GM23338 (cell line): ENCODE results near the gene ITCH. TPM values are rescaled to one million over a fixed set of nuclear protein-coding genes. Genes with fewer than 3 reads are reported as not detected.

Source experiments
- ATAC-seq: fragments of 200-7000 bp; cut with Tn5 transposase; 3 replicates; pipeline ENCODE4 v1.9.1; 2020
- DNase-seq: peaks from one replicate; pipeline ENCODE4 v3.0.0-alpha.2; 2015; ENCODE audit warnings: low spot score
- H2AFZ ChIP-seq: fragments of 200-600 bp; sonication (generic); 2 replicates; pipeline ENCODE4 v1.8.0; 2016; ENCODE audit warnings: antibody characterized with exemption, mild to moderate bottlenecking, moderate library complexity
- H3F3A ChIP-seq: fragments of 200-600 bp; sonication (generic); replicated peaks from 2 replicates; pipeline ENCODE4 v1.8.0; 2017; ENCODE audit warnings: antibody characterized with exemption, mixed run types, low read depth
- H3K27ac ChIP-seq: fragments of 200-600 bp; sonication (generic); 2 replicates; pipeline ENCODE4 v1.6.1; 2016; ENCODE audit warnings: low read depth
- H3K27me3 ChIP-seq: fragments of 200-600 bp; sonication (generic); 2 replicates; pipeline ENCODE4 v1.8.0; 2016; ENCODE audit warnings: mild to moderate bottlenecking, mixed run types, moderate library complexity; ENCODE audit not compliant: insufficient read depth
- H3K36me3 ChIP-seq: fragments of 200-600 bp; sonication (generic); 2 replicates; pipeline ENCODE4 v1.8.0; 2016; ENCODE audit warnings: mild to moderate bottlenecking; ENCODE audit not compliant: insufficient read depth
- H3K4me1 ChIP-seq: fragments of 200-600 bp; sonication (generic); 2 replicates; pipeline ENCODE4 v1.8.0; 2016; ENCODE audit warnings: mild to moderate bottlenecking, moderate library complexity; ENCODE audit not compliant: insufficient read depth
- H3K4me2 ChIP-seq: fragments of 200-600 bp; sonication (generic); 2 replicates; pipeline ENCODE4 v1.7.1; 2017; ENCODE audit warnings: mixed run types
- H3K4me3 ChIP-seq: fragments of 200-600 bp; sonication (generic); 2 replicates; pipeline ENCODE4 v1.6.1; 2016; ENCODE audit warnings: mixed run types
- H3K79me2 ChIP-seq: fragments of 200-600 bp; sonication (generic); replicated peaks from 2 replicates; pipeline ENCODE4 v1.8.0; 2017; ENCODE audit warnings: mild to moderate bottlenecking; ENCODE audit not compliant: insufficient read depth
- H3K9me2 ChIP-seq: fragments of 200-600 bp; sonication (generic); 2 replicates; pipeline ENCODE4 v1.8.0; 2017; ENCODE audit not compliant: insufficient read depth
- H4K20me1 ChIP-seq: fragments of 200-600 bp; sonication (generic); replicated peaks from 2 replicates; pipeline ENCODE4 v1.8.0; 2017; ENCODE audit warnings: mild to moderate bottlenecking; ENCODE audit not compliant: insufficient read depth
- H3K27ac Mint-ChIP-seq: 2 replicates; pipeline ENCODE4 v1.8.0; 2020; ENCODE audit warnings: inconsistent platforms, mild to moderate bottlenecking, moderate library complexity, mixed read lengths
- H3K27me3 Mint-ChIP-seq: 3 replicates; pipeline ENCODE4 v1.8.0; 2022; ENCODE audit warnings: low read depth, mild to moderate bottlenecking, moderate library complexity, mixed read lengths, inconsistent platforms; ENCODE audit not compliant: insufficient read depth, poor library complexity
- H3K36me3 Mint-ChIP-seq: 3 replicates; pipeline ENCODE4 v1.8.0; 2021; ENCODE audit warnings: low read depth, mild to moderate bottlenecking, inconsistent platforms, moderate library complexity, mixed read lengths
- H3K4me1 Mint-ChIP-seq: 3 replicates; pipeline ENCODE4 v1.8.0; 2020; ENCODE audit warnings: mild to moderate bottlenecking, inconsistent platforms, mixed read lengths
- H3K4me3 Mint-ChIP-seq: 3 replicates; pipeline ENCODE4 v1.8.0; 2021; ENCODE audit warnings: moderate library complexity, mild to moderate bottlenecking, inconsistent platforms, mixed read lengths
- H3K9me3 Mint-ChIP-seq: 3 replicates; pipeline ENCODE4 v1.8.0; 2020; ENCODE audit warnings: moderate library complexity, mild to moderate bottlenecking, inconsistent platforms, mixed read lengths
- CREB1 ChIP-seq: fragments of 250-450 bp; sonication (Bioruptor Pico); IDR thresholded peaks from 2 replicates; pipeline ENCODE4 v1.5.0; 2020; ENCODE audit warnings: low read depth, mild to moderate bottlenecking, moderate library complexity
- EZH2phosphoT487 ChIP-seq: fragments of 200-600 bp; sonication (generic); IDR thresholded peaks from one replicate; pipeline ENCODE4 v1.8.1; 2018; ENCODE audit warnings: antibody characterized with exemption; ENCODE audit not compliant: unreplicated experiment
- NANOG ChIP-seq: IDR thresholded peaks from 2 replicates; pipeline ENCODE4 v1.6.1; 2016; ENCODE audit warnings: antibody characterized with exemption, borderline replicate concordance
- POLR2AphosphoS5 ChIP-seq: IDR thresholded peaks from 2 replicates; pipeline ENCODE4 v1.6.1; 2016; ENCODE audit warnings: antibody characterized with exemption, low read depth
- STAT1 ChIP-seq: IDR thresholded peaks from one replicate; pipeline ENCODE4 v1.6.1; 2016; ENCODE audit warnings: antibody characterized with exemption; ENCODE audit not compliant: unreplicated experiment
- ZNF331 ChIP-seq: fragments of 250-450 bp; sonication (Bioruptor Pico); IDR thresholded peaks from 2 replicates; pipeline ENCODE4 v1.5.0; 2020; ENCODE audit warnings: low read depth, mild to moderate bottlenecking, moderate library complexity
- polyA plus RNA-seq: library from polyadenylated mRNA; unstranded; fragments of >200 nt; fragmentation: Nextera tagmentation; extraction: Ambion mirVana; gene quantifications from 2 replicates; pipeline ENCODE4 v1.2.1, GENCODE V29; 2016
- total RNA-seq: library from RNA; depleted of rRNA; stranded (reverse); fragments of >200 nt; shearing (Covaris generic); gene quantifications from 2 replicates; pipeline ENCODE4 v1.2.3, GENCODE V29; 2014
- TF ChIP-seq, protein P1 (sequence below), 2 experiments: fragments of 200-600 bp in 1 of 2; sonication (generic) in 1 of 2; conservative IDR thresholded peaks; 2 replicates each; pipeline versions ENCODE4 v1.5.1 to v1.6.1; 2016 to 2017; ENCODE audit warnings: antibody characterized with exemption in 2 of 2, low read depth in 2 of 2, mild to moderate bottlenecking in 2 of 2, moderate library complexity in 1 of 2
- TF ChIP-seq, protein P2 (sequence below): IDR thresholded peaks from 2 replicates; pipeline ENCODE4 v1.6.1; 2016; ENCODE audit warnings: antibody characterized with exemption
- TF ChIP-seq, protein P3 (sequence below): fragments of 250-450 bp; sonication (Bioruptor Pico); IDR thresholded peaks from 2 replicates; pipeline ENCODE4 v1.5.0; 2020; ENCODE audit warnings: mild to moderate bottlenecking, moderate library complexity
- TF ChIP-seq, protein P4 (sequence below): IDR thresholded peaks from one replicate; pipeline ENCODE4 v1.6.1; 2018; ENCODE audit warnings: antibody characterized with exemption; ENCODE audit not compliant: unreplicated experiment

Gene ITCH
- total and polyA plus RNA-seq, 2 experiments from 2014 or later, result 16.4 to 31.6 TPM

DNA sequence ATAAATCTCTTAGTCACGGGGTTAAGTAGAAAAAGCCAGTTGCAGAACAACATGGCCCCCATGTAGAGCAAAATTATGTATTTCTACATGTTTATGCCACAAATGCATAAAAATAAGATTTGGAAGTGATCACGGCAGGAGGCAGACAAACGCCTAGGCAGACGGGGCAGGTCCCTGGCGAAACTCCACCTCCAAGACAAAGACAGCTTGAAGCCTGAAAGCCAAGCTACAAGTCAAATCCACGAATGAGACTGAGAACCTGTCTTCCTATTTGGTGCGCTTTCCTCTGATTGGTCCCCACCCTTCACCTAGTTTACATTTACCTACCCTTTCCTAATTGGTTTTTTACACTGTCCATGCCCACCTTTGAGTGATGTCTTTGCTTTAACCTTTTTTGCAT lies 31.2 kb upstream of the ITCH start (continued):
- no peak for TF ChIP-seq NANOG

DNA sequence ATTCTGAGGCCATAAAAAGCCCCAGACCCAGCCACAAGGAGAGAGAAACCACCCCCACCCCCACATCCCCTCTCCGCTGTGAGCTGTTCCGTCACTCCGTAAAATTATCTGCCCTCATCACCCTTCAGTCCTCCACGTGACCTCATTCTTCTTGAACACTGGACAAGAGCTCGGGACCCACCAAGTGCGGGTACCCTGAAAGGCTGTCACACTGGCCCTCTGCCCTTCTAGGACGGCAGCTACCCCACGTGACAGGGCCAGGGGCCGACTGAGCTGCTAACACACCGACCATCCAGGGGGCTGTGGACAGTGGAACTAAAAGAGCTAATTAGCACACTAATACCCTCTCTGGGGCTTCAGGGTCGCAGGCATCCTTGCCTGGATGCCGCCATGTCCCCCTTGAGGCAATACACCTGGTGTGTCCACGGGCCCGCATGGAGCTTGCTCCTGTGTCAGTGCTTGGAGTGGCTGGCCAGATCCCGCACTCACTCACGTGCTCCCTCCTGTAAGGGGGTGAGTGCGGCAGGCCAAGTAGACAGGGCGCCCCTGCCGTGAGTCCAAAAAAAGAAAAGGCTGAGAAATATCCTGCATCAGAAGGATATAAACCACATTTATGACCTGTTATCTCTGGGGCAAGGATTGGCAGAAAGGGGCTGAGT lies 30.7 kb upstream of the ITCH start:
- Mint-ChIP-seq H3K4me3 (no peak overlapping the region), H3K27ac (no peak overlapping the region), H3K4me1 (no peaks in the 10 kb centered on the region), H3K27me3 (peaks cover 2% of the 10 kb centered on the region), H3K36me3 (no peaks in the 10 kb centered on the region; the same call in 1 of the 3 replicates), H3K9me3 (peaks cover 5% of the 10 kb centered on the region; the same call in 2 of the 3 replicates)
- no peak for DNase-seq
- H3K79me2 ChIP-seq, result no peaks in the 10 kb centered on the region
- TF ChIP-seq EZH2phosphoT487 (no peak), ZNF331 (CRISPR knock-in tag) (no peak), STAT1 (no peak), POLR2AphosphoS5 (no peak), CREB1 (no peak), NANOG (no peak)
- TF ChIP-seq, protein P1, sequence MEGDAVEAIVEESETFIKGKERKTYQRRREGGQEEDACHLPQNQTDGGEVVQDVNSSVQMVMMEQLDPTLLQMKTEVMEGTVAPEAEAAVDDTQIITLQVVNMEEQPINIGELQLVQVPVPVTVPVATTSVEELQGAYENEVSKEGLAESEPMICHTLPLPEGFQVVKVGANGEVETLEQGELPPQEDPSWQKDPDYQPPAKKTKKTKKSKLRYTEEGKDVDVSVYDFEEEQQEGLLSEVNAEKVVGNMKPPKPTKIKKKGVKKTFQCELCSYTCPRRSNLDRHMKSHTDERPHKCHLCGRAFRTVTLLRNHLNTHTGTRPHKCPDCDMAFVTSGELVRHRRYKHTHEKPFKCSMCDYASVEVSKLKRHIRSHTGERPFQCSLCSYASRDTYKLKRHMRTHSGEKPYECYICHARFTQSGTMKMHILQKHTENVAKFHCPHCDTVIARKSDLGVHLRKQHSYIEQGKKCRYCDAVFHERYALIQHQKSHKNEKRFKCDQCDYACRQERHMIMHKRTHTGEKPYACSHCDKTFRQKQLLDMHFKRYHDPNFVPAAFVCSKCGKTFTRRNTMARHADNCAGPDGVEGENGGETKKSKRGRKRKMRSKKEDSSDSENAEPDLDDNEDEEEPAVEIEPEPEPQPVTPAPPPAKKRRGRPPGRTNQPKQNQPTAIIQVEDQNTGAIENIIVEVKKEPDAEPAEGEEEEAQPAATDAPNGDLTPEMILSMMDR (conservative IDR thresholded peaks at IDR 0.05; ENCODE audit: low read depth in 2 of 2), result no peak
- TF ChIP-seq, protein P2, sequence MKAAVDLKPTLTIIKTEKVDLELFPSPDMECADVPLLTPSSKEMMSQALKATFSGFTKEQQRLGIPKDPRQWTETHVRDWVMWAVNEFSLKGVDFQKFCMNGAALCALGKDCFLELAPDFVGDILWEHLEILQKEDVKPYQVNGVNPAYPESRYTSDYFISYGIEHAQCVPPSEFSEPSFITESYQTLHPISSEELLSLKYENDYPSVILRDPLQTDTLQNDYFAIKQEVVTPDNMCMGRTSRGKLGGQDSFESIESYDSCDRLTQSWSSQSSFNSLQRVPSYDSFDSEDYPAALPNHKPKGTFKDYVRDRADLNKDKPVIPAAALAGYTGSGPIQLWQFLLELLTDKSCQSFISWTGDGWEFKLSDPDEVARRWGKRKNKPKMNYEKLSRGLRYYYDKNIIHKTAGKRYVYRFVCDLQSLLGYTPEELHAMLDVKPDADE, result no peak
- TF ChIP-seq, protein P3, sequence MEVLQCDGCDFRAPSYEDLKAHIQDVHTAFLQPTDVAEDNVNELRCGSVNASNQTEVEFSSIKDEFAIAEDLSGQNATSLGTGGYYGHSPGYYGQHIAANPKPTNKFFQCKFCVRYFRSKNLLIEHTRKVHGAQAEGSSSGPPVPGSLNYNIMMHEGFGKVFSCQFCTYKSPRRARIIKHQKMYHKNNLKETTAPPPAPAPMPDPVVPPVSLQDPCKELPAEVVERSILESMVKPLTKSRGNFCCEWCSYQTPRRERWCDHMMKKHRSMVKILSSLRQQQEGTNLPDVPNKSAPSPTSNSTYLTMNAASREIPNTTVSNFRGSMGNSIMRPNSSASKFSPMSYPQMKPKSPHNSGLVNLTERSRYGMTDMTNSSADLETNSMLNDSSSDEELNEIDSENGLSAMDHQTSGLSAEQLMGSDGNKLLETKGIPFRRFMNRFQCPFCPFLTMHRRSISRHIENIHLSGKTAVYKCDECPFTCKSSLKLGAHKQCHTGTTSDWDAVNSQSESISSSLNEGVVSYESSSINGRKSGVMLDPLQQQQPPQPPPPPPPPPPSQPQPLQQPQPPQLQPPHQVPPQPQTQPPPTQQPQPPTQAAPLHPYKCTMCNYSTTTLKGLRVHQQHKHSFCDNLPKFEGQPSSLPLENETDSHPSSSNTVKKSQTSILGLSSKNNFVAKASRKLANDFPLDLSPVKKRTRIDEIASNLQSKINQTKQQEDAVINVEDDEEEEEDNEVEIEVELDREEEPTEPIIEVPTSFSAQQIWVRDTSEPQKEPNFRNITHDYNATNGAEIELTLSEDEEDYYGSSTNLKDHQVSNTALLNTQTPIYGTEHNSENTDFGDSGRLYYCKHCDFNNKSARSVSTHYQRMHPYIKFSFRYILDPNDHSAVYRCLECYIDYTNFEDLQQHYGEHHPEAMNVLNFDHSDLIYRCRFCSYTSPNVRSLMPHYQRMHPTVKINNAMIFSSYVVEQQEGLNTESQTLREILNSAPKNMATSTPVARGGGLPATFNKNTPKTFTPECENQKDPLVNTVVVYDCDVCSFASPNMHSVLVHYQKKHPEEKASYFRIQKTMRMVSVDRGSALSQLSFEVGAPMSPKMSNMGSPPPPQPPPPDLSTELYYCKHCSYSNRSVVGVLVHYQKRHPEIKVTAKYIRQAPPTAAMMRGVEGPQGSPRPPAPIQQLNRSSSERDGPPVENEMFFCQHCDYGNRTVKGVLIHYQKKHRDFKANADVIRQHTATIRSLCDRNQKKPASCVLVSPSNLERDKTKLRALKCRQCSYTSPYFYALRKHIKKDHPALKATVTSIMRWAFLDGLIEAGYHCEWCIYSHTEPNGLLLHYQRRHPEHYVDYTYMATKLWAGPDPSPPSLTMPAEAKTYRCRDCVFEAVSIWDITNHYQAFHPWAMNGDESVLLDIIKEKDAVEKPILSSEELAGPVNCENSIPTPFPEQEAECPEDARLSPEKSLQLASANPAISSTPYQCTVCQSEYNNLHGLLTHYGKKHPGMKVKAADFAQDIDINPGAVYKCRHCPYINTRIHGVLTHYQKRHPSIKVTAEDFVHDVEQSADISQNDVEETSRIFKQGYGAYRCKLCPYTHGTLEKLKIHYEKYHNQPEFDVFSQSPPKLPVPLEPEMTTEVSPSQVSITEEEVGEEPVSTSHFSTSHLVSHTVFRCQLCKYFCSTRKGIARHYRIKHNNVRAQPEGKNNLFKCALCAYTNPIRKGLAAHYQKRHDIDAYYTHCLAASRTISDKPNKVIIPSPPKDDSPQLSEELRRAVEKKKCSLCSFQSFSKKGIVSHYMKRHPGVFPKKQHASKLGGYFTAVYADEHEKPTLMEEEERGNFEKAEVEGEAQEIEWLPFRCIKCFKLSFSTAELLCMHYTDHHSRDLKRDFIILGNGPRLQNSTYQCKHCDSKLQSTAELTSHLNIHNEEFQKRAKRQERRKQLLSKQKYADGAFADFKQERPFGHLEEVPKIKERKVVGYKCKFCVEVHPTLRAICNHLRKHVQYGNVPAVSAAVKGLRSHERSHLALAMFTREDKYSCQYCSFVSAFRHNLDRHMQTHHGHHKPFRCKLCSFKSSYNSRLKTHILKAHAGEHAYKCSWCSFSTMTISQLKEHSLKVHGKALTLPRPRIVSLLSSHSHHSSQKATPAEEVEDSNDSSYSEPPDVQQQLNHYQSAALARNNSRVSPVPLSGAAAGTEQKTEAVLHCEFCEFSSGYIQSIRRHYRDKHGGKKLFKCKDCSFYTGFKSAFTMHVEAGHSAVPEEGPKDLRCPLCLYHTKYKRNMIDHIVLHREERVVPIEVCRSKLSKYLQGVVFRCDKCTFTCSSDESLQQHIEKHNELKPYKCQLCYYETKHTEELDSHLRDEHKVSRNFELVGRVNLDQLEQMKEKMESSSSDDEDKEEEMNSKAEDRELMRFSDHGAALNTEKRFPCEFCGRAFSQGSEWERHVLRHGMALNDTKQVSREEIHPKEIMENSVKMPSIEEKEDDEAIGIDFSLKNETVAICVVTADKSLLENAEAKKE (CRISPR knock-in tag), result no peak
- TF ChIP-seq, protein P4, sequence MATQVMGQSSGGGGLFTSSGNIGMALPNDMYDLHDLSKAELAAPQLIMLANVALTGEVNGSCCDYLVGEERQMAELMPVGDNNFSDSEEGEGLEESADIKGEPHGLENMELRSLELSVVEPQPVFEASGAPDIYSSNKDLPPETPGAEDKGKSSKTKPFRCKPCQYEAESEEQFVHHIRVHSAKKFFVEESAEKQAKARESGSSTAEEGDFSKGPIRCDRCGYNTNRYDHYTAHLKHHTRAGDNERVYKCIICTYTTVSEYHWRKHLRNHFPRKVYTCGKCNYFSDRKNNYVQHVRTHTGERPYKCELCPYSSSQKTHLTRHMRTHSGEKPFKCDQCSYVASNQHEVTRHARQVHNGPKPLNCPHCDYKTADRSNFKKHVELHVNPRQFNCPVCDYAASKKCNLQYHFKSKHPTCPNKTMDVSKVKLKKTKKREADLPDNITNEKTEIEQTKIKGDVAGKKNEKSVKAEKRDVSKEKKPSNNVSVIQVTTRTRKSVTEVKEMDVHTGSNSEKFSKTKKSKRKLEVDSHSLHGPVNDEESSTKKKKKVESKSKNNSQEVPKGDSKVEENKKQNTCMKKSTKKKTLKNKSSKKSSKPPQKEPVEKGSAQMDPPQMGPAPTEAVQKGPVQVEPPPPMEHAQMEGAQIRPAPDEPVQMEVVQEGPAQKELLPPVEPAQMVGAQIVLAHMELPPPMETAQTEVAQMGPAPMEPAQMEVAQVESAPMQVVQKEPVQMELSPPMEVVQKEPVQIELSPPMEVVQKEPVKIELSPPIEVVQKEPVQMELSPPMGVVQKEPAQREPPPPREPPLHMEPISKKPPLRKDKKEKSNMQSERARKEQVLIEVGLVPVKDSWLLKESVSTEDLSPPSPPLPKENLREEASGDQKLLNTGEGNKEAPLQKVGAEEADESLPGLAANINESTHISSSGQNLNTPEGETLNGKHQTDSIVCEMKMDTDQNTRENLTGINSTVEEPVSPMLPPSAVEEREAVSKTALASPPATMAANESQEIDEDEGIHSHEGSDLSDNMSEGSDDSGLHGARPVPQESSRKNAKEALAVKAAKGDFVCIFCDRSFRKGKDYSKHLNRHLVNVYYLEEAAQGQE, result no peak
- H3K9me2 ChIP-seq, result no peaks in the 10 kb centered on the region
- H4K20me1 ChIP-seq, result no peaks in the 10 kb centered on the region
- H3K4me1 ChIP-seq, result no peaks in the 10 kb centered on the region
- no peaks in the 10 kb centered on the region for H3F3A ChIP-seq
- no peak overlapping the region for H3K4me3 ChIP-seq
- H3K27me3 ChIP-seq, result no peaks in the 10 kb centered on the region
- H3K4me2 ChIP-seq, result no peak overlapping the region
- no peaks in the 10 kb centered on the region for H3K36me3 ChIP-seq
- H2AFZ ChIP-seq, result no peak overlapping the region
- ATAC-seq, result no peak; the same call in 2 of the 3 replicates
- no peak overlapping the region for H3K27ac ChIP-seq
